Astrocyte (in vitro differentiated cells and primary cell): ENCODE data around the gene CREG2. TPM values are rescaled to one million over a fixed set of nuclear protein-coding genes. Genes with fewer than 3 reads are reported as not detected.
A peak's percentile ranks its signal among the peaks of the same experiment; 100 is the strongest.

Source experiments
- DNase-seq: peaks from one replicate; pipeline ENCODE4 v3.0.0-alpha.2; 2010; ENCODE audit warnings: low read depth
- FAIRE-seq: peaks from 2 replicates; lab custom pipeline; 2011; peaks lifted over from hg19 to GRCh38; lab: Jason Lieb, UNC
- H2AFZ ChIP-seq: 2 replicates; pipeline ENCODE4 v1.6.0; 2012; ENCODE audit warnings: low read depth, low read length, inconsistent platforms
- H3K27ac ChIP-seq: 2 replicates; pipeline ENCODE4 v1.5.1; 2011; ENCODE audit warnings: low read depth, low read length, inconsistent platforms
- H3K27me3 ChIP-seq: 2 replicates; pipeline ENCODE4 v1.6.0; 2011; ENCODE audit warnings: low read length, inconsistent platforms; ENCODE audit not compliant: insufficient read depth
- H3K36me3 ChIP-seq: 2 replicates; pipeline ENCODE4 v1.5.1; 2011; ENCODE audit warnings: low read length, inconsistent platforms; ENCODE audit not compliant: insufficient read depth
- H3K4me1 ChIP-seq: 2 replicates; pipeline ENCODE4 v1.5.1; 2011; ENCODE audit warnings: low read length, inconsistent platforms; ENCODE audit not compliant: insufficient read depth
- H3K4me2 ChIP-seq: 2 replicates; pipeline ENCODE4 v1.6.0; 2012; ENCODE audit warnings: low read length, inconsistent platforms
- H3K4me3 ChIP-seq: 2 replicates; pipeline ENCODE4 v1.5.1; 2011; ENCODE audit warnings: low read depth, mild to moderate bottlenecking, low read length, inconsistent platforms; ENCODE audit not compliant: insufficient read depth
- H3K79me2 ChIP-seq: 2 replicates; pipeline ENCODE4 v1.6.0; 2012; ENCODE audit warnings: mild to moderate bottlenecking, low read length, inconsistent platforms; ENCODE audit not compliant: insufficient read depth
- H3K9ac ChIP-seq: 2 replicates; pipeline ENCODE4 v1.6.0; 2012; ENCODE audit warnings: mild to moderate bottlenecking, low read length, inconsistent platforms
- H3K9me3 ChIP-seq: 2 replicates; pipeline ENCODE4 v1.5.1; 2012; ENCODE audit warnings: low read depth, mild to moderate bottlenecking, low read length, inconsistent platforms; ENCODE audit not compliant: insufficient read depth
- H4K20me1 ChIP-seq: 2 replicates; pipeline ENCODE4 v1.6.0; 2012; ENCODE audit warnings: low read length, inconsistent platforms; ENCODE audit not compliant: insufficient read depth
- H3K27ac Mint-ChIP-seq: one replicate; pipeline ENCODE4 v1.8.0; 2021; ENCODE audit warnings: mild to moderate bottlenecking, mixed read lengths; ENCODE audit not compliant: unreplicated experiment
- H3K27me3 Mint-ChIP-seq: one replicate; pipeline ENCODE4 v1.8.0; 2021; ENCODE audit warnings: low read depth, mixed read lengths; ENCODE audit not compliant: unreplicated experiment
- H3K36me3 Mint-ChIP-seq: one replicate; pipeline ENCODE4 v1.8.0; 2021; ENCODE audit warnings: low read depth, mixed read lengths; ENCODE audit not compliant: unreplicated experiment
- H3K4me1 Mint-ChIP-seq: one replicate; pipeline ENCODE4 v1.8.0; 2021; ENCODE audit warnings: low read depth, mixed read lengths; ENCODE audit not compliant: unreplicated experiment
- H3K4me3 Mint-ChIP-seq: one replicate; pipeline ENCODE4 v1.8.0; 2021; ENCODE audit warnings: mild to moderate bottlenecking, moderate library complexity, mixed read lengths; ENCODE audit not compliant: unreplicated experiment
- H3K9me3 Mint-ChIP-seq: one replicate; pipeline ENCODE4 v1.8.0; 2021; ENCODE audit warnings: mild to moderate bottlenecking, mixed read lengths; ENCODE audit not compliant: unreplicated experiment
- EZH2 ChIP-seq: IDR thresholded peaks from 2 replicates; pipeline ENCODE4 v1.6.1; 2012; ENCODE audit warnings: mild to moderate bottlenecking, low read length, inconsistent platforms; ENCODE audit not compliant: insufficient read depth
- total RNA-seq: library from RNA; stranded (reverse); gene quantifications from 2 replicates; pipeline ENCODE4 v1.2.1, GENCODE V29; 2021
- TF ChIP-seq, protein P1 (sequence below): IDR thresholded peaks from 2 replicates; pipeline ENCODE4 v1.5.1; 2011; ENCODE audit warnings: low read depth, mild to moderate bottlenecking, inconsistent platforms, low read length, moderate library complexity; ENCODE audit not compliant: insufficient read depth

The CREG2 gene
- total RNA-seq, 1 donor from 2014 or later = 0.11 TPM

DNA sequence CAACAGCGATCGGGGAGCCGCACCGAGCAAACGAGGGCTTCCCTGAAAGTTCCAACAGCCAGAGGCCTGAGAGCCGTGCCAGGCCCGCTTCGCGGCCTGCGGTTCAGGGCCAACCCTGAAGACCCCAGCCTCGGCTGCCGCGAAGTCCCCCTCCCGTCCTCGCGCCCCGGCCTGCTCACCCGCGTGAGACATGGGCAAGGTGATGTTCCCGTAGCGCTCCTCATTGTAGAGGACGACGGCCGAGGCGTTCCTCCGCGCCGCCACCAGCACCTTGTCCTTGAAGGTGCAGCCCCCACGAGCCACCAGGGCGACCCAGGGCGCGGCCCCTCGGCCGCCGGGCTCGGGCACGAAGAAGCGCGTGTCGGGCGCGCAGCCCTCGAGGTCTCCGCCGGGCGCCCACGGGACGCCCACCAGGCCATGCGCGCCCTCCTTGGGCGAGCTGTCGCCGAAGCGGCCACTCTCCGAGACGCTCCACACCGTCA, 79.3 kb downstream of the CREG2 start:
- peak overlapping the region; percentile 98 for H2AFZ ChIP-seq
- no peaks in the 10 kb centered on the region for H3K9me3 ChIP-seq
- Mint-ChIP-seq H3K4me1 (peaks cover 32% of the 10 kb centered on the region), H3K9me3 (peaks cover 2% of the 10 kb centered on the region), H3K27ac (peak overlapping the region; percentile 90), H3K36me3 (no peaks in the 10 kb centered on the region), H3K27me3 (no peaks in the 10 kb centered on the region), H3K4me3 (peak overlapping the region; percentile 96)
- no peaks in the 10 kb centered on the region for H3K27me3 ChIP-seq
- H3K27ac ChIP-seq = peak overlapping the region; percentile 68
- peaks cover 42% of the 10 kb centered on the region for H4K20me1 ChIP-seq
- DNase-seq (no peak), FAIRE-seq (no peak)
- peak overlapping the region; percentile 88 for H3K9ac ChIP-seq
- peak overlapping the region; percentile 85 for H3K4me2 ChIP-seq
- peaks cover 22% of the 10 kb centered on the region for H3K4me1 ChIP-seq
- TF ChIP-seq, protein P1, sequence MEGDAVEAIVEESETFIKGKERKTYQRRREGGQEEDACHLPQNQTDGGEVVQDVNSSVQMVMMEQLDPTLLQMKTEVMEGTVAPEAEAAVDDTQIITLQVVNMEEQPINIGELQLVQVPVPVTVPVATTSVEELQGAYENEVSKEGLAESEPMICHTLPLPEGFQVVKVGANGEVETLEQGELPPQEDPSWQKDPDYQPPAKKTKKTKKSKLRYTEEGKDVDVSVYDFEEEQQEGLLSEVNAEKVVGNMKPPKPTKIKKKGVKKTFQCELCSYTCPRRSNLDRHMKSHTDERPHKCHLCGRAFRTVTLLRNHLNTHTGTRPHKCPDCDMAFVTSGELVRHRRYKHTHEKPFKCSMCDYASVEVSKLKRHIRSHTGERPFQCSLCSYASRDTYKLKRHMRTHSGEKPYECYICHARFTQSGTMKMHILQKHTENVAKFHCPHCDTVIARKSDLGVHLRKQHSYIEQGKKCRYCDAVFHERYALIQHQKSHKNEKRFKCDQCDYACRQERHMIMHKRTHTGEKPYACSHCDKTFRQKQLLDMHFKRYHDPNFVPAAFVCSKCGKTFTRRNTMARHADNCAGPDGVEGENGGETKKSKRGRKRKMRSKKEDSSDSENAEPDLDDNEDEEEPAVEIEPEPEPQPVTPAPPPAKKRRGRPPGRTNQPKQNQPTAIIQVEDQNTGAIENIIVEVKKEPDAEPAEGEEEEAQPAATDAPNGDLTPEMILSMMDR = no peak
- no peak for TF ChIP-seq EZH2
- H3K79me2 ChIP-seq = peaks cover 55% of the 10 kb centered on the region
- H3K36me3 ChIP-seq = no peaks in the 10 kb centered on the region
- H3K4me3 ChIP-seq = peak overlapping the region; percentile 75

DNA sequence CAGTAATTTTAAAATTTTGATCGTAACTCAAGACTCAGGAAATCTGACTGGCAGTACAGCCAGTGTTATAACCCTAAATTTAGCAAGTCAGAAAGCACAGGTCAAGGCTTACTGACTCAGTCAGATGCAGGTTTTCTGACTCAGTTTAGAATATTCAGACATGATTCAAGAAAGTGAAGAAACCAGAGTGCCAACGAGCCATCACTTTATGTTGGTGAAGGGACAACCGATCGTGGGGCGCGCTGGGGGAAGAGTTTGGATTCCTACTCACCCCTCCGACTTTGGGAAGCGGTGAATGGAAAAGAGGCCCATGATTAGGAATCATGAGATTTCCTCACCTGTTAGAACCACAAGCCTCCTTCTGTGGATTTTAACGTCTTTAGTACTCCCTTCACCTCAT, 79.8 kb downstream of the CREG2 start:
- Mint-ChIP-seq H3K4me3 (peak overlapping the region; percentile 96), H3K36me3 (peaks cover under 1% of the 10 kb centered on the region), H3K9me3 (peaks cover 2% of the 10 kb centered on the region), H3K27ac (peak overlapping the region; percentile 90), H3K4me1 (peaks cover 33% of the 10 kb centered on the region), H3K27me3 (no peaks in the 10 kb centered on the region)
- FAIRE-seq (no peak), DNase-seq (no peak)
- H3K9me3 ChIP-seq = no peaks in the 10 kb centered on the region
- peak overlapping the region; percentile 75 for H3K4me3 ChIP-seq
- peaks cover 22% of the 10 kb centered on the region for H3K4me1 ChIP-seq
- no peaks in the 10 kb centered on the region for H3K36me3 ChIP-seq
- peak overlapping the region; percentile 88 for H3K9ac ChIP-seq
- peak overlapping the region; percentile 68 for H3K27ac ChIP-seq
- no peaks in the 10 kb centered on the region for H3K27me3 ChIP-seq
- H3K4me2 ChIP-seq = peak overlapping the region; percentile 85
- H4K20me1 ChIP-seq = peaks cover 47% of the 10 kb centered on the region
- no peak for TF ChIP-seq EZH2
- TF ChIP-seq, protein P1 = no peak
- H2AFZ ChIP-seq = peak overlapping the region; percentile 98
- peaks cover 60% of the 10 kb centered on the region for H3K79me2 ChIP-seq

DNA sequence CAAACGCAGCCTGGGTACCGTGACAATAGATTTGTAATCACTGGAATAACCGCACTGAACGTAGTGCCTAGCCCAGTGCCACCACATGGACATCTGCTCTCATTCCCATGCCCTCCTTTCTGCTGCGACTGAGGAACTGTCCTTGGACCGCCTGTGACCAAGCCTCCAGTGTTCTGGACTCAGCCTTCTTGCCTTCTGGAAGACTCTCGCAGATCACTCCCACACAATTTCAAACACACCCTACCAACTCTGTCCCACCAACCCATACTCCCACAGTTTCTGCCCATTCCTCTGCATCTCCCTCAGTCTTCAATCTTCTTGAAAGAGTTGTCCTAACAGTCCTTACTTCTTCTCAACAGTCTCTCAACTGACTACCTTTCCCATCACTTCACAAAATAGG, 80.9 kb downstream of the CREG2 start:
- Histone ChIP-seq H3K36me3 (no peaks in the 10 kb centered on the region), H3K27me3 (no peaks in the 10 kb centered on the region), H3K27ac (peak overlapping the region; percentile 68), H3K4me2 (peak overlapping the region; percentile 85), H3K4me3 (peak overlapping the region; percentile 75), H3K9ac (peak overlapping the region; percentile 88), H3K9me3 (no peaks in the 10 kb centered on the region), H2AFZ (no peak overlapping the region), H3K4me1 (peaks cover 22% of the 10 kb centered on the region), H3K79me2 (peaks cover 71% of the 10 kb centered on the region), H4K20me1 (peaks cover 57% of the 10 kb centered on the region)
- DNase-seq (no peak), FAIRE-seq (no peak)
- no peak for TF ChIP-seq EZH2
- TF ChIP-seq, protein P1 = no peak
- peaks cover 2% of the 10 kb centered on the region for H3K9me3 Mint-ChIP-seq
- peak overlapping the region; percentile 96 for H3K4me3 Mint-ChIP-seq
- H3K36me3 Mint-ChIP-seq = peaks cover 2% of the 10 kb centered on the region
- peaks cover 32% of the 10 kb centered on the region for H3K4me1 Mint-ChIP-seq
- no peaks in the 10 kb centered on the region for H3K27me3 Mint-ChIP-seq
- H3K27ac Mint-ChIP-seq = peak overlapping the region; percentile 43
